ENCODE measurements around the gene OR2AK2.

The OR2AK2 gene

GRCh38 chr1:248009681-248010080 is 44.6 kb downstream of the OR2AK2 start:
- no peak for DNase-seq (ENCODE audit: low read depth, low spot score)
- POLR2A ChIA-PET, result no interaction called here
- CTCF ChIA-PET, result no interaction called here
- TF ChIP-seq, protein P1, sequence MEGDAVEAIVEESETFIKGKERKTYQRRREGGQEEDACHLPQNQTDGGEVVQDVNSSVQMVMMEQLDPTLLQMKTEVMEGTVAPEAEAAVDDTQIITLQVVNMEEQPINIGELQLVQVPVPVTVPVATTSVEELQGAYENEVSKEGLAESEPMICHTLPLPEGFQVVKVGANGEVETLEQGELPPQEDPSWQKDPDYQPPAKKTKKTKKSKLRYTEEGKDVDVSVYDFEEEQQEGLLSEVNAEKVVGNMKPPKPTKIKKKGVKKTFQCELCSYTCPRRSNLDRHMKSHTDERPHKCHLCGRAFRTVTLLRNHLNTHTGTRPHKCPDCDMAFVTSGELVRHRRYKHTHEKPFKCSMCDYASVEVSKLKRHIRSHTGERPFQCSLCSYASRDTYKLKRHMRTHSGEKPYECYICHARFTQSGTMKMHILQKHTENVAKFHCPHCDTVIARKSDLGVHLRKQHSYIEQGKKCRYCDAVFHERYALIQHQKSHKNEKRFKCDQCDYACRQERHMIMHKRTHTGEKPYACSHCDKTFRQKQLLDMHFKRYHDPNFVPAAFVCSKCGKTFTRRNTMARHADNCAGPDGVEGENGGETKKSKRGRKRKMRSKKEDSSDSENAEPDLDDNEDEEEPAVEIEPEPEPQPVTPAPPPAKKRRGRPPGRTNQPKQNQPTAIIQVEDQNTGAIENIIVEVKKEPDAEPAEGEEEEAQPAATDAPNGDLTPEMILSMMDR (IDR thresholded peaks at IDR 0.05; ENCODE audit: insufficient read depth, low read length, missing control alignments), result no peak
- no peak overlapping the region for H3K4me3 ChIP-seq (ENCODE audit: low read depth, low read length)

DNA sequence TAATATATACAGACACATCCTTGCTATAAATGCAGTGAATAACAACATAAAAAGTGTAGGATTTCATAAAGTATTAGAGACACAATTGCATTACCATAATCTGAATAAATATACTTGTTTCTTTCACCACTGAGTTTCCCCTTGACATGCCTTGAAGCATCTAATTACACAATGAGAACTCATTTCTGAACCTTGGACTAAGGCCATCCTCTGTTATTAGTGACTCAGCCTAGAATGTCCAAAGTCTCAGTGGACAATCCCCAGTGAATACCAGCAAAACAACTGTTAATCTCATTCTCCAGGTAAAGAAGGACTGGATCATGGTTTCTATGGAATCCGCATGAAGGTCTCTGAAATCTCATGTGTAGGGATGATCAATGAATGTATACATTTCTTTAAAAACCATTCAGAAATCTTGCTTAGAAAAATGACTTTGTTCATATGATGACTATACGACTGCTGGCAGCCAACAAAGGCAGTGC is 48.2 kb downstream of the OR2AK2 start, which contains the start of gene OR2L5:
Gene OR2L5, plus strand, starts transcription at position 432 of the 482 bp plus-strand sequence. CDS start 8,288 bp downstream, outside the sequence.
- ChIA-PET CTCF (no interaction called here), POLR2A (no interaction called here)
- TF ChIP-seq, protein P1 (IDR thresholded peaks at IDR 0.05; ENCODE audit: insufficient read depth, low read length, missing control alignments), result no peak
- no peak for DNase-seq (ENCODE audit: low read depth, low spot score)
- H3K4me3 ChIP-seq (ENCODE audit: low read depth, low read length), result no peak within 1 kb of the TSS

GRCh38 chr1:248015803-248016202 is 50.8 kb downstream of the OR2AK2 start:
- H3K4me3 ChIP-seq (ENCODE audit: low read depth, low read length), result no peak overlapping the region
- TF ChIP-seq, protein P1 (IDR thresholded peaks at IDR 0.05; ENCODE audit: insufficient read depth, low read length, missing control alignments), result no peak
- CTCF ChIA-PET, result no interaction called here
- POLR2A ChIA-PET, result no interaction called here
- DNase-seq (ENCODE audit: low read depth, low spot score), result no peak
